Measurements from ENCODE around the gene NDFIP2.

NDFIP2 gene

GRCh38 chr13:79500829-79501228, 19.9 kb downstream of the NDFIP2 start:
- no peak for DNase-seq

DNA sequence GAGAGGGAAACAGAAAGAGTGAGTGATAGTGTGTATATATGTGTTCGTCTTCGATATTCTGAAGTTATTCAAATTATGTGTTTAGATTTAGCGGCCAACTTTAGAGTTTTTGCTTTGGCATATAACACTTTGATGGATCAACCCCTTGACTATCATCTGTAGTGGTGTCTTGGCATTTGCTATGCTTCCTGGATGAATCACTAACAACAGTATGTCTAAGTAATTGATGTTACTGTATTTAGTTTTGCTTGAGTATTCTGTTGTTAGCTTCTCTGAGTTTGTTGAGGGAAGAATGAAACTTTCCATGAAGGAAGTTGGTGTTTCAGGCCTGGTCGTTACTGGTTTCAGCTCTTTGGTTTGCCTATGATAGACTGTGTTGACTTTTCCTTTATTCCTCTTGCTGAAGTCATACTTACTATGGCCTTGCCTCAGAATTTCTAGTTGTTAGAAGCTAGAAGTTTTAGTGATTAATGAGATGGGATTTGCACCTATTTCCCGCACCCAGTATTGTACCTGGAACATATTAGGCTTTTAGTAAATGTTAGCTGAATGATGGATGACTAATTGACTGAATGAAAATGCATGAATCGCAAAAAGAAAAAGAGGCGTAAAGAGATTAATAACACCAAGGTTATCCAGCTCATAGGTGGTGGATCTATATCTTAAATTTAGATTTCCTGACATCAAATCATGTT, 20.7 kb downstream of the NDFIP2 start:
- no peak for DNase-seq

DNA sequence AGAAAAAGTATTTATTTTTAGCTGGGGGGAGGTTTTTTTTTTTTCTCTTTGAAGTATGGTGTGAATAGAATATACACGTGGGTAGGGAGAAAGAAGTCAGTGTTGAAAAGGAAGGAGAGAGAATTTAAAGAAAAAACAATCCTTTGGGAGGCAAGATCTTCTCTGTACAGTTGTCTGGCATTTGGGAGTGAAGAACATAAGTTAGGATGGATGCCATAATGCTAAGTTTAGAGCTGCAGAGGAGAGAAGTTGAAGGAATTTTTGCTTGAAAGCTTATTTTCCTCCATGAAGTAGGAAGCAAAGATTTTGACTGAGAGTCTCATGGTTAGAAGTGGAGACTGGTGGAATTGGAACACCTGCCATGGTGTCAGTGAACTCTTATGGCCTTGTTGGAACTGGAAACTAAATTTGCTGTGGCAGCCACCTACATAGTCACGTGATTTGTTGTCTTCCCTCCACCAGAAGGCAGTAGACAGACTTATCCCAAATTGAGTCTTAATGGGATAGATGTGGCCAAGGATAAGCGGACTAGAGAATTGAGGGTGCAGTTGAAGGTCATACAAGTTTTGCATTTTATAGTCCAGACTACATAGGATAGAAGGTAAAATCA, 22.0 kb downstream of the NDFIP2 start:
- no peak for DNase-seq

GRCh38 chr13:79503473-79504017, 22.6 kb downstream of the NDFIP2 start:
- no peak for DNase-seq

- no peak for DNase-seq
Observed at GRCh38 chr13:79508224-79508961, 27.4 kb downstream of the NDFIP2 start.

GRCh38 chr13:79511611-79512010, 30.7 kb downstream of the NDFIP2 start:
- DNase-seq: no peak

GRCh38 chr13:79512950-79513349, 32.0 kb downstream of the NDFIP2 start:
- no peak for DNase-seq

DNA sequence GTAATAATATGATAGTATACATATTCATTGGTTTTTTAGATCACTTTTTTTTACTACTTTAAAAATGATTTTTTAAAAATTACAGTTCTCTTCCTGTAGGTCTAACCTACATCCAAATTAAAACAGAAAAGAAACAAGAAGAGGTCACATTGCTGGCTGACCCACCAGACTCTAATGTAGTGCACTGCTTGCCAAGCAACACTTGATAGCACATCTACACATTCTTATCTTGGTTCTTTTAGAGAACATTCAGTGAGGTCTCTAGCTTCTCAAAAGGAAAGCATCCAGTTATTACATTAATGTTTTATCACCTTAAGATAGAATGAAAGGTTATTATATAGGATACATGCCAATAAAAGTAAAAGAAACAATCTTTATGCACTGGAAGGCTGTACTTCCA, 35.6 kb downstream of the NDFIP2 start:
- DNase-seq: no peak

DNA sequence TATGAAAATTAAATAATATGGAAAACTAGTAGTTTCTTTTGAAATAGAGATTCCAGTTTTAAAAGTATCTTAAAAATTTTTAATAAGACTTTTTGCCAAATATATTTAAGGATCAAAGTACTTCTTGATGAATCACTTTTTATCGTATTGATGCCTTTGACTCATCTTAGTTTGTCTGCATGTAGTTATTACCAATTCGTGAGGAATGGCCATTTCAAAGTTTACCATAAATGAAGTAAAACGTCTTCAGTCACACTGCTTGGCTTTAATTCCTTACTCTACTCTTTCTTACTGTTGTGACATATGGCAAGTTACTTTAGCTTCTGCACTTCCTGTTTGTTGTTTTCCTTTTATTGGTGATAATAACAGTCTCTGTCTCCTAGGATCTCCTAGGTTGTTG, 38.3 kb downstream of the NDFIP2 start:
- DNase-seq: no peak

GRCh38 chr13:79522583-79522982, 41.6 kb downstream of the NDFIP2 start:
- no peak for DNase-seq

DNA sequence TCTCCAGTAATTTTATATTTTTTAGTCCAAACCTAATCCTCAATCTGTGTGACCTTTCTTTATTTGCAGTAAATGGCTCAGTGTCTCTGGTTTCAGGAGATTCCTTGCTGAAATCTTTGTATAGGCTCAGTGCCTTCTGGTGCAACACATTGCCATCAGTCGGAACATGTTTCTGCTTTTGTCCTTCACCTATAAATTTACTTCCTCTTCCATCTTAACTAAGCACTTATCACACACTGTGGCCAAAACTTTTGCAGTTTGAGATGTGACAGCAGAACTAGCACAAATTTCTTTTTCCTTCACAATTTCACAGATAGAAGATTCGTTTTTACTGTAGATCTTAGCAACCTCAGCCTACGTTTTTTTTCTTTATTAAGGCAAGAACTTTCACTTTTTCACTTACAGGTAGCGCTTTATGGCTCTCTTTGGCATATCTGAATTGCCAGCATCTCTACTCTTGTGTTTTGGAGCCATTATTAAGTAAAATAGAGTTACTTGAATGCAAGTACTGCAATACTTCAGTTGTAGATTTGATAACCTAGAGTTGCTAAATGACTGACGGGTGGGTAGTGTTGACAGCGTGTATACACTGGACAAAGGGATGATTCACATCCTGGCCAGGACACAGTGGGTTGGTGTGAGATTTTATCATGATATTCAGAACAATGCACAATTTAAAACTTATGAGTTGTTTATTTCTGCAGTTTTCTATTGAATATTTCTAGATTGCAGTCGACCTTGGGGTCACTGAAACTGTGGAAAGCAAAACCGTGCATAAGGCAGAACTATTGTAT, 44.3 kb downstream of the NDFIP2 start:
- DNase-seq: no peak

- no peak for DNase-seq
Observed at GRCh38 chr13:79527698-79528097, 46.7 kb downstream of the NDFIP2 start.

- DNase-seq: no peak
Observed at GRCh38 chr13:79528356-79528755, 47.4 kb downstream of the NDFIP2 start.

- DNase-seq: no peak
Observed at GRCh38 chr13:79528759-79529191, 47.8 kb downstream of the NDFIP2 start.

- DNase-seq: no peak
Observed at GRCh38 chr13:79529817-79530216, 48.9 kb downstream of the NDFIP2 start.

DNA sequence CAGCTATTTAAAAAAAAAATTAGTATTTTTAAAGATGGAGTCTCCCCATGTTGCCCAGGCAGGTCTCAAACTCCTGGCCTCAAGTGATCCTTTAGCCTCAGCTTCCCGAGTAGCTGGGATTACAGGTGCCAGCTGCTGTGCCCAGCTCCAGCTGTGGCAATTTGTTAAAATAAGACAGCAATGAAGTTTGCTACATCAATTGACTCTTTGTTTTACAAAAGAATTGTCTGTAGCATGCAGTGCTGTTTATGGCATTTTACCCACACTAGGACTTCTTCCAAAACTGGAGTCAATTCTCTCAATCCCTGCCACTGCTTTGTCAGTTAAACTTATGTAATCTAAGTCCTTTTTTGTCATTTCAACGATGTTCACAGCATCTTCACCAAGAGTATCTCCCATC, 49.3 kb downstream of the NDFIP2 start:
- no peak for DNase-seq

GRCh38 chr13:79531542-79532254, 50.7 kb downstream of the NDFIP2 start:
- DNase-seq: no peak

DNA sequence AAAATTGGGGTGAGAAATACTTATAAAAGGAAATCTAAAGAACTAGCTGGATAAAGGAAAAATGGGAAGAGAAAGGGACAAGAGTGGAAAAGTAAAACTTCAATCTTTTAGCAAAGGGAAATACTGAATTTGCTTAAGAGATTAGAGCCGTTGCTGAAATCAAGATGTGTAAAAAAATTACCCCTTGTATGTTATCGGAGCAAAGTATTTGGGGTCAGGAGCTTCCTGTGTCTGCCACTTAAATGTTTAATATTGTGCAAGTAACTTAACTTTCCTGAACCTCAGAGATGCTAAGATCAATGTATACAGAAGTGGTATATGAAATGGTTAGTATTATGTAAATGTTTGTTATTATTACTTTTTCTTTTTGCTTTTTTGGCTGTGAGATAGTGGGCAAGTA, 51.6 kb downstream of the NDFIP2 start:
- no peak for DNase-seq

- DNase-seq: no peak
Observed at GRCh38 chr13:79533781-79534400, 52.9 kb downstream of the NDFIP2 start.

GRCh38 chr13:79534596-79534995, 53.6 kb downstream of the NDFIP2 start:
- DNase-seq: no peak

GRCh38 chr13:79538757-79539156, 57.8 kb downstream of the NDFIP2 start:
- no peak for DNase-seq

- no peak for DNase-seq
Observed at GRCh38 chr13:79540504-79540903, 59.5 kb downstream of the NDFIP2 start.

All from activated T-cell treated with anti-CD3 and anti-CD28 coated beads for 4 hours (primary cell).